ENCODE measurements around the gene CMBL. TPM values are rescaled to one million over a fixed set of nuclear protein-coding genes. Genes with fewer than 3 reads are reported as not detected.
"Not testable (repeated sequence)": the region's sequence is repeated elsewhere in the genome, so short reads cannot be mapped to it uniquely, and the experiment has no call there.

Gene CMBL
- total RNA-seq, 1 experiment from 2014 or later = 12.9 TPM

DNA sequence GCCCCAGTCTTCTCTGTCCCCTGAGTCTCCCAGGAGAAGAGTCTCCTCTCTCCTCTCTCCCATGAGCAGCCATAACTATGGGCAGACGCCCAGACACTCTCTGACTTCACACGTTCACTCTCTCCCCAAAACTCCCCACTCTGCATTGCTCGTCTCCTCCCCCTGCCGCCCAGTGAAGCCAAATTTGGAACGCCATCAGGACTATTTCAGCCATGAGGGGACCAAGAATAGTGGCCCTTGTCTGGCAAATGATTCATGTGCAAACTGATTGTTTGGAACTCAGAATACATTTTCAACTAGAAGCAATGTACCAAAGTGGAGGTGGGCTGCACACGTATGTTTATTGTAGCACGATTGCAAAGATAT lies 20.9 kb downstream of the CMBL start:
- Mint-ChIP-seq H3K36me3 (ENCODE audit: insufficient read depth, unreplicated experiment) (peaks cover 6% of the 10 kb centered on the region), H3K27ac (ENCODE audit: unreplicated experiment) (no peak overlapping the region), H3K4me3 (ENCODE audit: low read depth, unreplicated experiment) (no peak overlapping the region), H3K4me1 (ENCODE audit: low read depth, unreplicated experiment) (peaks cover 14% of the 10 kb centered on the region), H3K27me3 (ENCODE audit: unreplicated experiment) (no peaks in the 10 kb centered on the region), H3K9me3 (ENCODE audit: low read depth, unreplicated experiment) (no peaks in the 10 kb centered on the region)
- CTCF ChIA-PET = interaction anchor here (0.6 kb wide), 1 partner anchor 37 kb away, joined by 4 read pairs; the partner anchor contains the start of gene ATPSCKMT
- TF ChIP-seq, protein P1, sequence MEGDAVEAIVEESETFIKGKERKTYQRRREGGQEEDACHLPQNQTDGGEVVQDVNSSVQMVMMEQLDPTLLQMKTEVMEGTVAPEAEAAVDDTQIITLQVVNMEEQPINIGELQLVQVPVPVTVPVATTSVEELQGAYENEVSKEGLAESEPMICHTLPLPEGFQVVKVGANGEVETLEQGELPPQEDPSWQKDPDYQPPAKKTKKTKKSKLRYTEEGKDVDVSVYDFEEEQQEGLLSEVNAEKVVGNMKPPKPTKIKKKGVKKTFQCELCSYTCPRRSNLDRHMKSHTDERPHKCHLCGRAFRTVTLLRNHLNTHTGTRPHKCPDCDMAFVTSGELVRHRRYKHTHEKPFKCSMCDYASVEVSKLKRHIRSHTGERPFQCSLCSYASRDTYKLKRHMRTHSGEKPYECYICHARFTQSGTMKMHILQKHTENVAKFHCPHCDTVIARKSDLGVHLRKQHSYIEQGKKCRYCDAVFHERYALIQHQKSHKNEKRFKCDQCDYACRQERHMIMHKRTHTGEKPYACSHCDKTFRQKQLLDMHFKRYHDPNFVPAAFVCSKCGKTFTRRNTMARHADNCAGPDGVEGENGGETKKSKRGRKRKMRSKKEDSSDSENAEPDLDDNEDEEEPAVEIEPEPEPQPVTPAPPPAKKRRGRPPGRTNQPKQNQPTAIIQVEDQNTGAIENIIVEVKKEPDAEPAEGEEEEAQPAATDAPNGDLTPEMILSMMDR (IDR thresholded peaks at IDR 0.05; ENCODE audit: unreplicated experiment) = no peak
- intact Hi-C loops (cut with micrococcal nuclease; ENCODE audit: unreplicated experiment) = no loop called here
- BruUV-seq (replicated peaks) = no TSS peak
- DNase-seq = no peak

DNA sequence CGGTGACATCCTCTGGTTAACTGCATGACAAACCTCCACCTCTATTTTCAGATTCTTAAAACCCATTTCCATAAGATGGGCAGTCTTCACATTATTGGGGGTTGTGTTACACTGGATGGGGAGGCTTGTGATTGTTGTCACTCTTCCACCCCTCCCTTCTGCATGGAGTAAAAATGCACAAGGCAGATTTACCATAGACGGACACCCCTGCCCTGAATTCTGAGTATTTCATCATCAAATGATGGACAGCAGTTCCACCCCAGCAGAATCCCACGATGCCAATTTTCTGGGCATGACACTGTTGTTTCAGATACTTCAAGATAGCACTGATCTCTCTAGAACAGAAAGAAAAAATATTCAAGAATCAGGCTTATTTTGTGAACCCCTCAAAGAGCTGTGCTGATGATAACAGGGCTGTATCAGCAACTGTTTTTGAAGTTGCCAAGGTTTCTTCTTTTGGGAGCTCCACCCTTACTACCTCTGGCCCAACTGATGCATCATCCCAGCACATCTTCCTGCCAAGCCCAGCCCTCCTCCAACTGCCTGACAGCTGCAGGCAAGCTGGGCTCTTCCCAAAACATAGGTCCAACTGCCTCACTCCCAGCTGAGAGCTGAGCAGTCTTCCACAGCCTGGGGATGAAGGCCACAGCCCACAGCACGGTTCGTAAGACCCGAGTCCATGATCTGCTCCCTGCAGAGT lies 21.4 kb downstream of the CMBL start:
- Mint-ChIP-seq H3K9me3 (ENCODE audit: low read depth, unreplicated experiment) (no peaks in the 10 kb centered on the region), H3K27me3 (ENCODE audit: unreplicated experiment) (no peaks in the 10 kb centered on the region), H3K36me3 (ENCODE audit: insufficient read depth, unreplicated experiment) (peaks cover 6% of the 10 kb centered on the region), H3K27ac (ENCODE audit: unreplicated experiment) (no peak overlapping the region), H3K4me3 (ENCODE audit: low read depth, unreplicated experiment) (no peak overlapping the region), H3K4me1 (ENCODE audit: low read depth, unreplicated experiment) (peaks cover 14% of the 10 kb centered on the region)
- DNase-seq = no peak
- CTCF ChIA-PET = interaction anchor here (0.9 kb wide), 1 partner anchor 24 kb away, joined by 6 read pairs; no protein-coding TSS in a partner anchor
- TF ChIP-seq, protein P1 (IDR thresholded peaks at IDR 0.05; ENCODE audit: unreplicated experiment) = no peak
- intact Hi-C loops (cut with micrococcal nuclease; ENCODE audit: unreplicated experiment) = no loop called here
- no TSS peak for BruUV-seq (replicated peaks)

DNA sequence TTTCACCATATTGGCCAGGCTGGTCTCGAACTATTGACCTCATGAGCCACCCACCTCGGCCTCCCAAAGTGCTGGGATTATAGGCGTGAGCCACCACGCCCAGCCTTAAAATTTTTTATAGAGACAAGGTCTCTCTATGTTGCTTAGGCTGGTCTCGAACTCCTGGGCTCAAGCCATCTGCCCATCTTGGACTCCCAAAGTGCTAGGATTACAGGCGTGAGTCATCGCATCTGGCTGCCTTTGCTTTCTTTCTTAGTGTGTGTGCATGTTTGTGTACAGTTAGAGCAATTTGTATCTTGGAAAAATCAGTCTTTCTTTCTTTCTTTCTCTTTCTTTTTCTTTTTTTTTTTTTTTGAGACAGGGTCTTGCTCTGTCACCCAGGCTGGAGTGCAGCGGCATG lies 22.3 kb downstream of the CMBL start:
- not testable (repeated sequence) for H3K27ac Mint-ChIP-seq (ENCODE audit: unreplicated experiment); H3K9me3 Mint-ChIP-seq (ENCODE audit: low read depth, unreplicated experiment); BruUV-seq (replicated peaks); H3K36me3 Mint-ChIP-seq (ENCODE audit: insufficient read depth, unreplicated experiment); H3K27me3 Mint-ChIP-seq (ENCODE audit: unreplicated experiment); DNase-seq; H3K4me3 Mint-ChIP-seq (ENCODE audit: low read depth, unreplicated experiment)
- CTCF ChIA-PET = interaction anchor here (0.9 kb wide), 1 partner anchor 25 kb away, joined by 6 read pairs; no protein-coding TSS in a partner anchor
- intact Hi-C loops (cut with micrococcal nuclease; ENCODE audit: unreplicated experiment) = loop anchor here (2.0 kb wide), 1 partner anchor 69 kb away; no protein-coding TSS in a partner anchor
- peaks cover 14% of the 10 kb centered on the region for H3K4me1 Mint-ChIP-seq (ENCODE audit: low read depth, unreplicated experiment)

DNA sequence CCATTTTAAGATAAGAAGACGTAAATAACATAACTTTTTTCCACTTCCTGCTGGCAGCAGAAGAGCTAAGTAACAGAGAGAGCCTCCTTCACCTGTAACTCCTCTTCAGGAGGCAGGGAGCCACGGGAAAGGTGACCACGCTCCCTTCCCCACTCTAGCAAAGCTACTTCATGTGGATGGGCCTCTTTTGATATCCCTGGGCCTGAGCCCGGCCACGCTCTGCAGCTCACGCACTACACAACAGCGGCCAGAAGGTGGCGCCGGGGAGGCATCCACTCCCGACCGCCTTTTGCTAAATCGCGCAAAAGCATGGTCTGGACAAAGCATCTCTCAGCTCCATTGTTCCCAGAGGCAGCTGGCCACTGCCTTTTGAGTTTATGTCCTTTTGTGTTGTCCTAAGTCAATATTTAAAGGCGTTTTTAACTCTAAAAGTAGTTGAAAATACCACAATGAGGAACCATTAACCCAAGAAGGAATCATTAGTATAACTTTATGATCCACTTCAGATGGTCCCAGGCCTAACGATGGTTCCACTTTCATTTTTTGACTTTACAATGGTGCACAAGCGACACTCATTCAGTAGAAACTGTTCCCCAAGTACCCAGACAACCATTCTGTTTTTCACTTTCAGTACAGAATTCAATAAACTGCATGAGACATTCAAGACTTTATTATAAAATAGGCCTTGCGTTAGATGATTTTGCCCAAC lies 23.6 kb downstream of the CMBL start:
- BruUV-seq (replicated peaks) = no TSS peak
- Mint-ChIP-seq H3K27ac (ENCODE audit: unreplicated experiment) (no peak overlapping the region), H3K9me3 (ENCODE audit: low read depth, unreplicated experiment) (no peaks in the 10 kb centered on the region), H3K27me3 (ENCODE audit: unreplicated experiment) (no peaks in the 10 kb centered on the region), H3K36me3 (ENCODE audit: insufficient read depth, unreplicated experiment) (peaks cover 6% of the 10 kb centered on the region), H3K4me3 (ENCODE audit: low read depth, unreplicated experiment) (no peak overlapping the region), H3K4me1 (ENCODE audit: low read depth, unreplicated experiment) (peaks cover 14% of the 10 kb centered on the region)
- peak; percentile 89 for DNase-seq
- CTCF ChIA-PET = interaction anchor here (0.8 to 1.2 kb wide), 10 partner anchors 12 to 344 kb away, joined by 3 to 22 read pairs (median 4); partner anchors contain the start of gene MARCHF6
- TF ChIP-seq, protein P1 (IDR thresholded peaks at IDR 0.05; ENCODE audit: unreplicated experiment) = peak; percentile 85
- intact Hi-C loops (cut with micrococcal nuclease; ENCODE audit: unreplicated experiment) = loop anchor here (1.0 to 5.0 kb wide), 5 partner anchors 71 to 344 kb away; no protein-coding TSS in a partner anchor
